HG02571 (cell line): ENCODE results near the gene PTN.

ENCODE experiments used
- ATAC-seq: cut with Tn5 transposase; IDR thresholded peaks from one replicate; pipeline ENCODE4 v1.9.1; 2021; ENCODE audit warnings: mild to moderate bottlenecking, moderate library complexity; ENCODE audit not compliant: unreplicated experiment

Gene PTN

GRCh38 chr7:137324796-137325696, 18.5 kb downstream of the PTN start:
- no peak for ATAC-seq

DNA sequence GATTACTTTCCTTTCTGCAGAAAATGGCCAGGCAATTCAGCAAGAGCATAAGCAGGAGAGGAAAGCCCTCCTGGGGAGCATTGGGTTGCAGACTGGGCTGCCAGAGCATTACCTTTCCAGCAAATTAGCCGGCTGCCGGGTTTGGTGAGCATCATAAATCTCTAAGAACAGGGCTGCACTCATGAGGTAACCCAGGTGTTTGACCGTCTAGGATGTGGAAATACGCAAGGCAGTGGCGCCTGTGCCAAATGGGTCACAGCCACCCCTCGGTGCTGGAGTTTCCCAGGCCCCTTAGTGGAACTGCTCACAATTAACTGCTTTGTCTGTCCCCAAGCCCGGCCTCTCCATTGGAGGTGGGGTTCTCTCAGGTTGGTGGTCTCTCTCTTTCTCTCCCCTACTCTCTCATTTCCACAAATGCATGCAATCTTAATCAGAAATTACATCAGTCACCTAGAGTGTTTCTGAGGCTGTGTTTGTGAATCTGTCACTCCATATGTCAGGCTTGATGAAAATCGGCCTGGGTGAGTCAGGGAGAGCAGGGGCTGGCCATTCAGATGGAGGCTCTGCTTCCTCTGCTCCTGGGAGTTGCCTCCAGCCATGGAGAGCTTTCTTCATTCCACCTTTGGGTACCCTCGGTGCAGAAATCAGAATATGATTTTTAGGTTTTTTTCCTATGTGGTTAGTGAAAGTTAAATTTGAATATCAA, 26.7 kb downstream of the PTN start:
- ATAC-seq = no peak

GRCh38 chr7:137313201-137313600, 30.3 kb downstream of the PTN start:
- no peak for ATAC-seq

DNA sequence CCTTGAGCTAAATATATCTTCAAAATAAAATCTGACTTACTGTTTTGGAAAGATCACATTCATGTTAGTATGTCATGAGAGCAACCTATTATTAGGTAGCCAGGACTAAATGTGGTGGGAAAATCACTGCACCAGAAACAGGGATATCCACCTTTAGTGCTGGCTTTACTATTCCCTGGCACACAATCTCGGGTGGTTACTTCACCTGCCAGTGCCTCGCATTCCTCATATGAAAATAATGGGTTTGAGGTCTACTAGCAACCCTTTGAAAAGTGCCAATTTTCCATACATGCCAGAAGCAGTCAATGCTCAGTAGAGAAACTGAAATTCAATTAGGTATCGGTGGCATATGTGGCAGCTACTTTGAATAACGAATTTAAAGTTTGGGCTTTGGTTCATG, 36.8 kb downstream of the PTN start:
- no peak for ATAC-seq

GRCh38 chr7:137305901-137306621, 37.5 kb downstream of the PTN start:
- no peak for ATAC-seq

DNA sequence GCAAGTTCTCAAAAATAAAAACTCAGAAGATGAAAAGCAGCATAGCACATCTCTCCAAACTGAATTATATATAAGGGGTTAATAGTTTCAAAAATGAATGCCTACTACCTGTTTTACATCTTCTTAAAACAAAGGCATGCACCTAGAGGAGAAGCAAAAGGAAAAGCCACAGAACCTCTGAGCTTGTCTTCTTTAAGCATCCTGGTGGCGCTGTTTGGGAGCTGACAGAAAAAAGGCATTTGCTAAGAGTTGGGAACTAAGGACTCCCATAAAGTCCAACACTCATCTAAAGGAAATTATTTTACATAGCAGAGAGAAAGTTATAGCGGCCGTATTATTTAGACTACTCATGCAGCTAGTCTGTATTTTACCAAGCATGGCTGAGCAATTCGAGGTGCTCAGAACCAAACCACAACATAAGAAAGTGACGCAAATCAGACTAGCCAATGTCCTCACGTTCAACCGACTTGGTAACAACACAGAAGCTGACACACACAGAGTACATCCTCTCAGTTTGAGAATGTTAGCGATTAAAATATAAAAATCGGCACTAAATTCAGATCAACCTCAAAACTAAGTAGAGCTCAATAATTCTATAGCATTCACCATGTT, 38.8 kb downstream of the PTN start:
- ATAC-seq = no peak

GRCh38 chr7:137304165-137304564, 39.4 kb downstream of the PTN start:
- no peak for ATAC-seq

DNA sequence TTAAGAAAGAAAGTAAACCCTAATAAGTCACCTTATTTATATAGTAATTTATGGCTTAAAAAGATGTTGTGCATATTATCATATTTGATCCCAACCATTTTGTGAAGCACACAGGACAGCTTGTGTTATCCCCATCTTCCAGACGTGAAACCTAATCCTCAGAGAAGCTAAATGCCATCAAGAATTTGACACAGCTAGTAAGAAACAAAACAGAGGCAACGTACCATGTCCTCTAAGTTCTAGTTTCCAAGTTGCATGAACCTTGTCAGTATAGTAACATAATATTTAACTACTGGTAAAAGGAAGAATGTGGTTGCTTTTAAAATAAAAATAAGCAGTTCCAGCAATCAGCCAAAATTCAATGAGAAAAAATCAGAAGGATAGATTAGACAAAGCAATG, 41.5 kb downstream of the PTN start:
- ATAC-seq = no peak

GRCh38 chr7:137298464-137298794, 45.1 kb downstream of the PTN start:
- no peak for ATAC-seq

- no peak for ATAC-seq
Measured at GRCh38 chr7:137297551-137298463, 45.7 kb downstream of the PTN start.

DNA sequence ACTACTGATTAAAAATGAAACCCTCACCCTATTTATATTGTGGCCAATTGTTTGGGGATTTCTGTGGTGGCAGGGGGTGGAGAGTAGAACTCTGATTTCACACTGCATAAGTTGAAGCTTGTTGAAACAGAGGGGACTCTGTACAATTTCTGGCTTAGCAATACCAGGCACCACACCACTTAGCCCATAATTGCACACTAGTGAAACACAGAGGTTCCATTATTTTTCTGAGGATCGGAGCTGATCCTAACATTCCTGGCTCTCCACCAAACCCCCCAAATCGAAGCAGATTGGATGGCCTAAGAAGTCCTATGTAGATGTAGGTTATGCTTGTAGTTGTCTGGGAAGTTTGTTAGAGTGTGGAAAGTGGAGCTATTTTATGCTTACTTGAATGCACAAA, 47.0 kb downstream of the PTN start:
- no peak for ATAC-seq

GRCh38 chr7:137295739-137296324, 47.7 kb downstream of the PTN start:
- ATAC-seq = no peak

DNA sequence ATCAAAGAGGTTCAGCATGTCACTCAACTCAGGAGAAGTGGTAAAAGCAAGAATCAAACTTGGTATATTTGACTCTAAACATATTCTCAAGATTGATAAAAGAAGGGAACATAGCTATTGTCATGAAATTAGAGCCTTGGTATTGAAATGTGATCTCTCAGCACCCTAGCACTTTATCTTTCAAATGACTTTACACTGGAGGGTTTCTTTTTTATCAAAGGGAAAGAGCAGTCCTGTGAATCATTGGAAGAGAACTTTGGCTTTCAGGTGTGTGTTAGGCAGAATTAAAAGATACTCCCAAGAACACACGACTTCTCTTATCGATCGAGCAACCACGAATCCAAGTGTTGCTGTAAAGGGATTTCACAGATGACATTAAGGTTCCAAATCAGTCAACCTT, 54.4 kb downstream of the PTN start:
- no peak for ATAC-seq

GRCh38 chr7:137287651-137288258, 55.8 kb downstream of the PTN start:
- ATAC-seq = no peak

GRCh38 chr7:137283153-137283552, 60.4 kb downstream of the PTN start:
- no peak for ATAC-seq

- no peak for ATAC-seq
Measured at GRCh38 chr7:137282043-137282442, 61.5 kb downstream of the PTN start.

DNA sequence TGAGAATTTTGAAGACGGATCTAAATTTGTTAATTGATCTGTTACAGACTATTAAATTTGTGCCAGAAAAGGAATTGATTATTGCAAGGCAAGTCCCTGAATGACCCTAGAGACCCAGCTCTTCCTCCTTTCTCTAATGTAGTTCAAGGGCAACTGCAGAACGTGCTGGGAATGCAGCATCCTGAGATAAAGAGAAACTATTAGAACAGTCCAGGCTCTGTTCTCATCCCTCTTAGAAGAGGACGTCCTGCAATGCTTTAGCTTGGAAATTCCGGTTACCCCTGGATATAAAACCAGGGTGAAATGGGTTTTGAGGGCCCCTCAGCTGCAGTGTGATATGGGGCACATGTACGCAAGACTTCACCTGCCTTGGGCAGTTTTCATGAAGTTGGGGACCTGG, 67.3 kb downstream of the PTN start:
- ATAC-seq = no peak

GRCh38 chr7:137272249-137272648, 71.3 kb downstream of the PTN start:
- no peak for ATAC-seq

GRCh38 chr7:137269240-137269639, 74.3 kb downstream of the PTN start:
- ATAC-seq = no peak
